GM12874 (cell line): ENCODE measurements around the gene R3HDML.

Source experiments
- CTCF ChIP-seq: IDR thresholded peaks from 2 replicates; pipeline ENCODE4 v1.5.1; 2011; ENCODE audit warnings: low read depth, mild to moderate bottlenecking, control low read depth, low read length, moderate library complexity; ENCODE audit not compliant: insufficient read depth

Gene R3HDML

GRCh38 chr20:44392776-44393607 is 56.1 kb downstream of the R3HDML start:
- no peak for TF ChIP-seq CTCF

GRCh38 chr20:44393608-44394451 is 57.0 kb downstream of the R3HDML start:
- TF ChIP-seq CTCF: no peak

- no peak for TF ChIP-seq CTCF
These were observed 57.5 kb downstream of the R3HDML start for GRCh38 chr20:44394452-44394701.

- TF ChIP-seq CTCF: no peak
These were observed 58.0 kb downstream of the R3HDML start for GRCh38 chr20:44394702-44395460.

- no peak for TF ChIP-seq CTCF
These were observed 58.9 kb downstream of the R3HDML start for GRCh38 chr20:44395461-44396340.

GRCh38 chr20:44396369-44397130 is 59.7 kb downstream of the R3HDML start:
- TF ChIP-seq CTCF: no peak
